Hepatocyte (in vitro differentiated cells): ENCODE measurements around the gene ANO3. TPM values are rescaled to one million over a fixed set of nuclear protein-coding genes. Genes with fewer than 3 reads are reported as not detected.

ENCODE experiments used
- DNase-seq: peaks from one replicate; pipeline ENCODE4 v3.0.0-alpha.2; 2016; ENCODE audit warnings: low spot score
- H2AFZ ChIP-seq: fragments of 200-600 bp; sonication (generic); 2 replicates; pipeline ENCODE4 v1.6.0; 2016; ENCODE audit warnings: antibody characterized with exemption, mild to moderate bottlenecking
- H3K27ac ChIP-seq: fragments of 200-600 bp; sonication (generic); 2 replicates; pipeline ENCODE4 v1.5.1; 2016; ENCODE audit warnings: mild to moderate bottlenecking
- H3K27me3 ChIP-seq: fragments of 200-600 bp; sonication (generic); 2 replicates; pipeline ENCODE4 v1.6.1; 2016
- H3K36me3 ChIP-seq: fragments of 200-600 bp; sonication (generic); replicated peaks from 2 replicates; pipeline ENCODE4 v1.5.1; 2016; ENCODE audit warnings: low read depth; ENCODE audit not compliant: insufficient read depth
- H3K4me1 ChIP-seq: fragments of 200-600 bp; sonication (generic); 2 replicates; pipeline ENCODE4 v1.5.1; 2016; ENCODE audit warnings: mild to moderate bottlenecking, moderate library complexity; ENCODE audit not compliant: insufficient read depth
- H3K4me2 ChIP-seq: fragments of 200-600 bp; sonication (generic); 2 replicates; pipeline ENCODE4 v1.6.0; 2016
- H3K4me3 ChIP-seq: fragments of 200-600 bp; sonication (generic); 2 replicates; pipeline ENCODE4 v1.5.1; 2016; ENCODE audit warnings: mild to moderate bottlenecking
- H3K79me2 ChIP-seq: fragments of 200-600 bp; sonication (generic); 2 replicates; pipeline ENCODE4 v1.6.0; 2017; ENCODE audit warnings: mild to moderate bottlenecking
- H3K9me2 ChIP-seq: fragments of 200-600 bp; sonication (generic); replicated peaks from 2 replicates; pipeline ENCODE4 v1.6.0; 2017; ENCODE audit warnings: mild to moderate bottlenecking; ENCODE audit not compliant: insufficient read depth
- H3K9me3 ChIP-seq: fragments of 200-600 bp; sonication (generic); 2 replicates; pipeline ENCODE4 v1.5.1; 2016; ENCODE audit warnings: low read depth, mild to moderate bottlenecking
- H4K20me1 ChIP-seq: fragments of 200-600 bp; sonication (generic); 2 replicates; pipeline ENCODE4 v1.6.0; 2016; ENCODE audit warnings: mild to moderate bottlenecking; ENCODE audit not compliant: insufficient read depth, poor library complexity, severe bottlenecking
- CTCF ChIP-seq: fragments of 200-600 bp; sonication (generic); IDR thresholded peaks from 2 replicates; pipeline ENCODE4 v1.5.1; 2016; ENCODE audit warnings: antibody characterized with exemption, mild to moderate bottlenecking; ENCODE audit not compliant: poor library complexity
- EZH2 ChIP-seq: fragments of 200-600 bp; sonication (generic); IDR thresholded peaks from 2 replicates; pipeline ENCODE4 v1.6.1; 2016; ENCODE audit warnings: antibody characterized with exemption, mild to moderate bottlenecking, borderline replicate concordance
- EZH2phosphoT487 ChIP-seq: fragments of 200-600 bp; sonication (generic); IDR thresholded peaks from one replicate; pipeline ENCODE4 v1.6.1; 2018; ENCODE audit warnings: antibody characterized with exemption, mild to moderate bottlenecking, low read depth, moderate library complexity; ENCODE audit not compliant: unreplicated experiment, severe bottlenecking
- WGBS: methylation state at CpG from one replicate; pipeline ENCODE4 v1.1.6; 2016; ENCODE audit warnings: low lambda C conversion rate; ENCODE audit errors: missing lambda C conversion rate; 5-methylcytosine and 5-hydroxymethylcytosine counted together
- polyA plus RNA-seq: library from polyadenylated mRNA; unstranded; fragments of >200 nt; fragmentation: Nextera tagmentation; extraction: Ambion mirVana; gene quantifications from 2 replicates; pipeline ENCODE4 v1.2.1, GENCODE V29; 2016
- total RNA-seq: library from RNA; depleted of rRNA; stranded (reverse); fragments of >200 nt; gene quantifications from 2 replicates; pipeline ENCODE4 v1.2.3, GENCODE V29; 2014

The ANO3 gene
- total and polyA plus RNA-seq, 2 experiments from 2014 or later = 0.17 TPM; not detected in 1

- TF ChIP-seq EZH2phosphoT487 (no peak), EZH2 (no peak), CTCF (no peak)
- no peaks in the 10 kb centered on the region for H3K79me2 ChIP-seq
- no peak overlapping the region for H3K27ac ChIP-seq
- 83% methylated on average over 2 of the region's 2 CpGs for WGBS
- no peaks in the 10 kb centered on the region for H3K9me2 ChIP-seq
- H4K20me1 ChIP-seq = no peaks in the 10 kb centered on the region
- DNase-seq = no peak
- H3K4me2 ChIP-seq = no peak overlapping the region
- no peaks in the 10 kb centered on the region for H3K36me3 ChIP-seq
- no peaks in the 10 kb centered on the region for H3K4me1 ChIP-seq
- peaks cover under 1% of the 10 kb centered on the region for H3K27me3 ChIP-seq
- no peaks in the 10 kb centered on the region for H3K9me3 ChIP-seq
- no peak overlapping the region for H2AFZ ChIP-seq
- no peak overlapping the region for H3K4me3 ChIP-seq
Observed at GRCh38 chr11:26324270-26324669, 7.7 kb upstream of the ANO3 start.

GRCh38 chr11:26326793-26327400, 5.0 kb upstream of the ANO3 start:
- H3K4me3 ChIP-seq = no peak overlapping the region
- no peaks in the 10 kb centered on the region for H3K9me2 ChIP-seq
- H3K27ac ChIP-seq = no peak overlapping the region
- WGBS = 76% methylated on average over 4 of the region's 4 CpGs
- TF ChIP-seq EZH2 = no peak
- TF ChIP-seq CTCF = no peak
- no peak for TF ChIP-seq EZH2phosphoT487
- no peaks in the 10 kb centered on the region for H4K20me1 ChIP-seq
- H3K79me2 ChIP-seq = no peaks in the 10 kb centered on the region
- peaks cover 15% of the 10 kb centered on the region for H3K27me3 ChIP-seq
- DNase-seq = no peak
- H2AFZ ChIP-seq = no peak overlapping the region
- no peaks in the 10 kb centered on the region for H3K36me3 ChIP-seq
- no peak overlapping the region for H3K4me2 ChIP-seq
- no peaks in the 10 kb centered on the region for H3K4me1 ChIP-seq
- no peaks in the 10 kb centered on the region for H3K9me3 ChIP-seq

- WGBS = 60% methylated on average over 2 of the region's 2 CpGs
- Histone ChIP-seq H2AFZ (no peak overlapping the region), H3K79me2 (no peaks in the 10 kb centered on the region), H3K36me3 (no peaks in the 10 kb centered on the region), H3K27me3 (peaks cover 27% of the 10 kb centered on the region), H3K4me1 (no peaks in the 10 kb centered on the region), H3K27ac (no peak overlapping the region), H3K9me2 (no peaks in the 10 kb centered on the region), H3K9me3 (no peaks in the 10 kb centered on the region), H3K4me2 (no peak overlapping the region), H3K4me3 (no peak overlapping the region), H4K20me1 (no peaks in the 10 kb centered on the region)
- no peak for TF ChIP-seq EZH2phosphoT487
- no peak for TF ChIP-seq EZH2
- TF ChIP-seq CTCF = no peak
- DNase-seq = no peak
Observed at GRCh38 chr11:26329206-26329605, 2.7 kb upstream of the ANO3 start.

GRCh38 chr11:26330262-26330661, 1.7 kb upstream of the ANO3 start:
- Histone ChIP-seq H3K4me2 (no peak overlapping the region), H3K27ac (no peak overlapping the region), H3K9me2 (no peaks in the 10 kb centered on the region), H3K9me3 (no peaks in the 10 kb centered on the region), H4K20me1 (no peaks in the 10 kb centered on the region), H3K27me3 (peaks cover 34% of the 10 kb centered on the region), H2AFZ (no peak overlapping the region), H3K36me3 (no peaks in the 10 kb centered on the region), H3K4me1 (no peaks in the 10 kb centered on the region), H3K79me2 (no peaks in the 10 kb centered on the region), H3K4me3 (no peak overlapping the region)
- WGBS = 89% methylated on average over 4 of the region's 4 CpGs
- TF ChIP-seq CTCF (no peak), EZH2 (no peak), EZH2phosphoT487 (no peak)
- no peak for DNase-seq
